Motor neuron (in vitro differentiated cells): Measurements from ENCODE around the gene CDCA5. TPM values are rescaled to one million over a fixed set of nuclear protein-coding genes. Genes with fewer than 3 reads are reported as not detected.

Experiments
- ATAC-seq, 8 experiments: fragments of 200-7000 bp; cut with Tn5 transposase; replicated peaks in 6 of 8; 2 replicates each; pipeline ENCODE4 v1.8.0; 2021; ENCODE audit warnings: mild to moderate bottlenecking in 8 of 8, moderate library complexity in 8 of 8
- H3K27ac ChIP-seq, 2 donors: fragments of 250-450 bp; sonication (Bioruptor Pico); 2 replicates each; pipeline ENCODE4 v1.9.0; 2021; ENCODE audit warnings: antibody characterized with exemption in 2 of 2, mild to moderate bottlenecking in 2 of 2, moderate library complexity in 1 of 2
- H3K4me1 ChIP-seq, 2 donors: fragments of 250-450 bp; sonication (Bioruptor Pico); replicated peaks in 1 of 2; 2 replicates each; pipeline ENCODE4 v1.6.1; 2021; ENCODE audit warnings: antibody characterized with exemption in 2 of 2, mild to moderate bottlenecking in 2 of 2, moderate library complexity in 1 of 2
- H3K4me3 ChIP-seq, 5 donors: fragments of 250-450 bp; sonication (Bioruptor Pico); 2 replicates each; pipeline ENCODE4 v1.9.0; 2021; ENCODE audit warnings: antibody characterized with exemption in 5 of 5, mild to moderate bottlenecking in 5 of 5, moderate library complexity in 4 of 5
- WGBS, 10 experiments: fragments of 450-650 bp; shearing (Covaris generic); methylation state at CpG; one replicate each; pipeline ENCODE4 v1.0.0; 2022; 5-methylcytosine and 5-hydroxymethylcytosine counted together
- in situ Hi-C, 9 experiments: fragments of 400-800 bp; cut with MboI; loops; one replicate each; pipeline ENCODE4 v1.15.0; 2021; ENCODE audit warnings: low sequenced_read_pairs in 9 of 9, low pct_unique_long_range_greater_than_20kb in 2 of 9; ENCODE audit not compliant: unreplicated experiment in 9 of 9
- total RNA-seq, 8 experiments: library from RNA; unstranded; fragments of 300-600 nt; gene quantifications; 2 replicates each; pipeline versions ENCODE4 v1.2.3 to v1.2.4, GENCODE V29; 2022

Gene CDCA5
- total RNA-seq, 8 experiments from 2014 or later = 0.97 to 25.2 (median 2.0) TPM

GRCh38 chr11:65089621-65090020, 5.8 kb upstream of the CDCA5 start:
- H3K4me3 ChIP-seq = no peak overlapping the region
- in situ Hi-C loops = no loop called here
- no peak for ATAC-seq
- 50 to 100% (median 96%) methylated on average over 1 to 3 of the region's 4 CpGs; no CpG with 5 or more reads in 5 of the 10 experiments for WGBS, 10 experiments
- peaks cover 8% of the 10 kb centered on the region in 2 donors for H3K4me1 ChIP-seq
- H3K27ac ChIP-seq = no peak overlapping the region

GRCh38 chr11:65087827-65088226, 4.0 kb upstream of the CDCA5 start:
- 73 to 100% (median 100%) methylated on average over 1 to 6 of the region's 15 CpGs; no CpG with 5 or more reads in 5 of the 10 experiments for WGBS, 10 experiments
- Histone ChIP-seq H3K4me1 (peaks cover 8% of the 10 kb centered on the region in 2 donors), H3K4me3 (no peak overlapping the region), H3K27ac (no peak overlapping the region)
- in situ Hi-C loops = no loop called here
- no peak for ATAC-seq

GRCh38 chr11:65087216-65087615, 3.4 kb upstream of the CDCA5 start:
- 80 to 100% (median 93%) methylated on average over 1 to 3 of the region's 11 CpGs; no CpG with 5 or more reads in 7 of the 10 experiments for WGBS, 10 experiments

GRCh38 chr11:65086809-65087208, 3.0 kb upstream of the CDCA5 start:
- no peak for ATAC-seq
- Histone ChIP-seq H3K27ac (no peak overlapping the region), H3K4me3 (no peak overlapping the region), H3K4me1 (peaks cover 8% of the 10 kb centered on the region in 2 donors)
- in situ Hi-C loops = no loop called here
- 40 to 100% (median 80%) methylated on average over 1 of the region's 9 CpGs; no CpG with 5 or more reads in 7 of the 10 experiments for WGBS, 10 experiments

More at GRCh38 chr11:65087216-65087615, 3.4 kb upstream of the CDCA5 start:
- ATAC-seq = no peak
- no peak overlapping the region for H3K27ac ChIP-seq
- no peak overlapping the region for H3K4me3 ChIP-seq
- in situ Hi-C loops = no loop called here
- H3K4me1 ChIP-seq = peaks cover 8% of the 10 kb centered on the region in 2 donors

- Histone ChIP-seq H3K27ac (no peak overlapping the region), H3K4me1 (peaks cover 8% of the 10 kb centered on the region in 2 donors), H3K4me3 (peak overlapping the region in 3 of 5 donors; percentile 82 to 91 (median 82))
- no peak for ATAC-seq
- in situ Hi-C loops = no loop called here
- WGBS, 10 experiments = 20 to 96% (median 90%) methylated on average over 1 to 4 of the region's 4 CpGs; no CpG with 5 or more reads in 6 of the 10 experiments
Measured at GRCh38 chr11:65085446-65085845, 1.6 kb upstream of the CDCA5 start.

GRCh38 chr11:65084598-65085375, 947 bp upstream of the CDCA5 start:
- H3K27ac ChIP-seq = peak overlapping the region; percentile 95 to 98
- in situ Hi-C loops = no loop called here
- peak in 1 of 8 experiments; percentile 13 for ATAC-seq
- H3K4me3 ChIP-seq = peak overlapping the region; percentile 64 to 91 (median 82)
- peaks cover 8% of the 10 kb centered on the region in 2 donors for H3K4me1 ChIP-seq
- 0 to 65% (median 53%) methylated on average over 2 to 12 of the region's 23 CpGs; no CpG with 5 or more reads in 3 of the 10 experiments for WGBS, 10 experiments

GRCh38 chr11:65083134-65083833, 556 bp downstream of the CDCA5 start:
- in situ Hi-C loops = no loop called here
- peaks cover 8% of the 10 kb centered on the region in 2 donors for H3K4me1 ChIP-seq
- ATAC-seq = no peak
- 0 to 25% (median 0%) methylated on average over 2 to 6 of the region's 13 CpGs; no CpG with 5 or more reads in 1 of the 10 experiments for WGBS, 10 experiments
- H3K4me3 ChIP-seq = peak overlapping the region; percentile 64 to 91 (median 82)
- peak overlapping the region in 1 of 2 donors; percentile 98 for H3K27ac ChIP-seq

- WGBS, 10 experiments = 80 to 100% (median 93%) methylated on average over 1 to 4 of the region's 9 CpGs; no CpG with 5 or more reads in 5 of the 10 experiments
- Histone ChIP-seq H3K4me1 (no peaks in the 10 kb centered on the region), H3K27ac (no peak overlapping the region), H3K4me3 (no peak overlapping the region)
- in situ Hi-C loops = no loop called here
- ATAC-seq = no peak
Measured at GRCh38 chr11:65078786-65079342, 5.0 kb downstream of the CDCA5 start.

- in situ Hi-C loops = no loop called here
- peak in 7 of 8 experiments; percentile 13 to 87 (median 38) for ATAC-seq
- no peaks in the 10 kb centered on the region for H3K4me1 ChIP-seq
- no peak overlapping the region for H3K27ac ChIP-seq
- no peak overlapping the region for H3K4me3 ChIP-seq
- WGBS, 10 experiments = 0 to 89% (median 70%) methylated on average over 1 to 3 of the region's 3 CpGs; no CpG with 5 or more reads in 3 of the 10 experiments
Measured at GRCh38 chr11:65078151-65078550, 5.7 kb downstream of the CDCA5 start.

- Histone ChIP-seq H3K4me1 (no peaks in the 10 kb centered on the region), H3K27ac (no peak overlapping the region), H3K4me3 (no peak overlapping the region)
- ATAC-seq = peak in 5 of 8 experiments; percentile 7 to 46 (median 29)
- in situ Hi-C loops = no loop called here
- WGBS, 10 experiments = 60 to 100% (median 88%) methylated on average over 1 of the region's 4 CpGs; no CpG with 5 or more reads in 7 of the 10 experiments
Measured at GRCh38 chr11:65077451-65077850, 6.4 kb downstream of the CDCA5 start.

- WGBS, 10 experiments = 25 to 33% methylated on average over 1 of the region's 1 CpG; no CpG with 5 or more reads in 8 of the 10 experiments
- peak in 1 of 8 experiments; percentile 37 for ATAC-seq
- no peak overlapping the region for H3K4me3 ChIP-seq
- H3K27ac ChIP-seq = no peak overlapping the region
- H3K4me1 ChIP-seq = no peaks in the 10 kb centered on the region
- in situ Hi-C loops = no loop called here
Measured at GRCh38 chr11:65072631-65072966, 11.2 kb downstream of the CDCA5 start.

GRCh38 chr11:65071907-65072630, 11.8 kb downstream of the CDCA5 start:
- Histone ChIP-seq H3K27ac (no peak overlapping the region), H3K4me1 (peaks cover 1 to 2% of the 10 kb centered on the region in 2 donors), H3K4me3 (no peak overlapping the region)
- in situ Hi-C loops = no loop called here
- 40 to 79% (median 41%) methylated on average over 1 to 3 of the region's 4 CpGs; no CpG with 5 or more reads in 5 of the 10 experiments for WGBS, 10 experiments
- ATAC-seq = peak in 1 of 8 experiments; percentile 15
